GM18526 (cell line): ENCODE results near the gene MUC22.

Experiments used
- POLR2A ChIP-seq: IDR thresholded peaks from 3 replicates; pipeline ENCODE4 v1.6.1; 2011; ENCODE audit not compliant: insufficient read length; ENCODE audit errors: extremely low read depth

The MUC22 gene

DNA sequence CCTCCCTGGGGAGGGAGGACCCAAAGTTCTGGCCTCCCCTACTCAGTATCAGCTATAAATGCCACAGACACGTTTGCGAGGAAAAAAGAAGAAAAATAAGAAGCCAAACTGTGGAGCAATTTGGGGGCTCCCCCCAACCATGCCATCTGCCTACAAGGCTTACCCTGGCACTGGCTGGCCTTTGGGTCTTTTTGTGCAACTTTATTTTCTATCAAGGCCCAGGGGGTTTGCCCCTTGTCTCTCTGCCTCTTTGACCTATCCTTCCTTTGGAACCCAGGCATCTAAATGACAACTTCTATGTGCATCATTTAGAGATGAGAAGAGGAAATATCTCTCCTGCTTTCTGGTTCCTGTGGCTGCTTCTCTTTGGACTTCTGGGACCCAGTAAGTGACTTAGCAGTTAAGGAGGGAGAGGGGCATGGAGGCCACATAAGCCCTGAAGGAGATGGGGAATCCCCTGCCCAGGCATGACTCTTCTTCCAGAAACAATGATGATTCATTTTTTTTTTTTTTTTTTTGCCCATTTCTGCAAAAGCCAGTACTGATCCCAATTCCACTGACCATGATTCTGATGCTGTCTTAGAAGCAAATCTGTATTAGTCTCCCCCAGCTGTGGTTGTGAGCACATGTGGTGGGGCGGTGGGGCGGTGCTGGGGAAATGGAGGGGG, at the start of gene MUC22:
MUC22 (plus strand) TSS at position 82 of the 668 bp plus-strand sequence; CDS start at position 315, 233 bp downstream.
- TF ChIP-seq POLR2A = no peak

DNA sequence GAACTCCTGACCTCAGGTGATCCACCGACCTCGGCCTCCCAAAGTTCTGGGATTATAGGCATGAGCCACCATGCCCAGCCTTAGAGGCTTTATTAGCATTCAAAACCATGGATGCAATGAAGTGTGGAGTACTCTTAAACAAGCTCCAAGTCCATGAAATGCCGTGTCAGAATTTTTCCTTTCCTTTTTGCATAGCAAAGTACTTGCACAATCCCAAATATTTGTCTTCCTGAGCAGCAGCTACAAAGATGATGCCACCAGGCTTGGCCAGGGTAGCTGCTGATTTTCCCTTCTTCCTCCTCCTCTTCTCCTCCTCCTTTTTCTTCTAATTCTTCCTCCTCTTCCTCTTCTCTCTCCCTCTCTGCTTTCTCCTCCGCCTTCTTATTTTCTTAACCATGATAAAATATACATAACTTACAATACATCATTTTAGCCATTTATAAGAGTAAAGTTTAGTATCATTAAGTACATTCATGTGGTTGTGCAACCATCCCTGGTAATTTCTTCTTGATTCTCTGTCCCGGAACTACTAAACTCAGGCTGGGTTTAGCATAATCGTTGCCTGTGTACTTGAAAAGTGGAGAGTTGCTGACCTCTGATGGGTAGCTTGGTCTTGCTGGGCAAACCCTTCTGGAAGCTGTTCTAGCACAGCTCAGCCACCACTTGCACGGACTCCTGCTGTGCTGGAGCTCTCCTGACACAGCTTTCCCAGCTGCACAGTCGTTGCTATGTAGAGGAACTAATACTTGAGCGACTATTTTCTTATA, 49.2 kb upstream of the MUC22 start:
- no peak for TF ChIP-seq POLR2A

DNA sequence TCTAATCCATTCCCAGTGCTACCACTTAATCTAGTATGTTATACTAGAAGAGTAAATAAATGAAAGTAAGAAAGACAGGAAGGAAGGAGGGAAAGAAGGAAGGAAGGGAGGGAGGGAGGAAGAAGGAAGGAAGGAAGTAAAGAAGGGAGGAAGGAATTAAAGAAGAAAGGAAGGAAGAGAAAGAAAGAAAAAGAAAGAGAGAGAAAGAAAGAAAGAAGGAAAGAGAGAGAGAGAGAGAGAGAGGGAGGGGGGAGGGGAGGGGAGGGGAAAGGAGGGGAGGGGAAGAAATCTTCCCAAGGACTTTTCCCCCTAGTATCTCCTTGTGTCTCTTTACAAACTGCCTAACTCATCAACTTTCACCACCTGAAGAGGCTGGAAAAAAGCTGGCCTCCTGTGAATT, 47.6 kb upstream of the MUC22 start:
- TF ChIP-seq POLR2A = no peak

DNA sequence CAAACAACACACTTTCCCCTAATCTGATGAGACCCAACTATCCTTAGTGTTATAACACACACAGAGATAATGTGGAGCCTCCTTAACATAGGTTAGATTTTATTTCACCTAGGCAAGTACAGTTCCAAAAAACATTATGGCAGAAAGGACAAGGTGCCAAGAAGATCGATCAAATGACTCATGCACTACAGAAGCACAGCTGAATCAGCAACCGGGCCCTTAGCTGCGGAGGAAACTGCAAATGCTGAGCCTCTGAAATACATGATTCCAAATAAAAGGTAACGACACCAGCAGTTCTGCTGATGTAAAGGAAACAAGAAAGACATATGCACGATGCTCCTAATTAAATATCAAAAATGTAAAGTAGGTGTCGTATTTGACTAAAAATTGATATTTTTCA, 46.6 kb upstream of the MUC22 start:
- TF ChIP-seq POLR2A = no peak

DNA sequence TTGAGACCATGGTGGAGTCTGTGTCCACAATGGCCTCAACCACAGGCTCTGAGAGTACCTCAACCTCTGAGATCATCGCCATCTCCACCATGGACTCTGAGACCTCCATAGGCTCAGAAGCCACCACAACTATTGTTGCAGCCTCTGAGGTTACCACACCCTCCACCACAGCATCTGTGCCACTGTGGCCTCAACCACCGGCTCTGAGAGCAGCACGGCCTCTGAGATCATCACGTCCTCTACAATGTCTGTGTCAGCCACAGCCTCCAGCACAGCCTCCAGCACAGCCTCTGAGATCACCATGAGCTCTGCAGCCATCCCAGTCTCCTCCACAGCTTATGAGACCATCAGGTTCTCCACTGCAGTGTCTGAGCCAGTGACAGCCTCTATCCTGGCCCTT, 46.2 kb upstream of the MUC22 start:
- no peak for TF ChIP-seq POLR2A

DNA sequence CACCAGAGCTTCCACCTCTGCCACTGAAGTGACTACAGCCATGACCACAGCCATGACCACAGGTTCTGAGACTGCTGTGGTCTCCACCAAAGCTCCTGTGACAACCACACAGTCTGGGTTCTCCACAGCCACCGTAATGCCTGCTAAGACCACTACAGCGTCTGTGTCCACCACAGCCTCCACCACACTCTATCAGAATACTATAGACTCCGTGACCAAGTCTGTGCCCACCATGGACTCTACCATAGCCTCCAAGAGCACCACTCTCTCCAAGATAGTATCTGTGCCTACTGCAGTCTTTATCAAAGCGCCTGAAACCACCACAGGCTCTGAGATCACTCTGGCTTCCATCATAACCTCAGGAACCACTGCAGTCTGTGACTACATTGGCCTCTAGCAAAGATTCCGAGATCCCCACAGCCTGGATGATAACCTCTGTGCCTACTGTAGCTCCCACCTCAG, 45.1 kb upstream of the MUC22 start:
- no peak for TF ChIP-seq POLR2A

DNA sequence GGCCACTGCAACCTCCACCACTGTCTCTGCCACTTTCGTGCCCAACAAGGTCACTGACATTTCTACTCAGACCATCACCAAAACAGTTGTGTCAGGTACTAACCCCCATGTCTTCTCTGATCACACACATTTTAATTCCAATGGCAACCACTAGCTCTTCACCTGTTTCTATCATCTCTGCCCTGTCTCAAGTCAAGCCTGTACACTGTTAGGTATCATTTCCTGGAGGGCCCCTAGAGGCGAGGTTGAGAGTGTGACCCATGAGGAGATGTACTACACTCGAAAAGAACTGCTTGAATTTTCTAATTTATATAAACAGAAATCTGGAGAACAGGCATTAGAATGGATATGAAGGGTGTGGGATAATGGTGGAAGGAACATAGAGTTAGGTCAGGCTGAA, 44.1 kb upstream of the MUC22 start:
- no peak for TF ChIP-seq POLR2A

DNA sequence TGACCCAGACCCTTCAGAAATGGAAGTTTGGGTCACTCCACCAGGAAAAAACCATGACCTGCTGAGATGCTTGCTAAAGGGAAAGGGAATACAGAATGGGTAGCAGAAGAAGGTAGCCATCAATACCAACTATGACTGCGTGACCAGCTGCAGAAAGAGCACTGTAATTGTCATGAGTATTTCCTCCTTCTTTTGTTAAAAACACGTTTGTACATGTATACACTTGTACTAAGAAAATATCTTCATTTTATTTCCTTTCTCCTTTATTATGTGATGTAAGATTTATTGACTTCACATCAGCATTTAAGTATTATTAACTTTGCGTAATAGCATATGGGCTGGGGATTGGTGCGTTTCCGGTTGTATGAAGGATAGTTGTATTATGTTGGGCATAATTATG, 39.3 kb upstream of the MUC22 start:
- no peak for TF ChIP-seq POLR2A

DNA sequence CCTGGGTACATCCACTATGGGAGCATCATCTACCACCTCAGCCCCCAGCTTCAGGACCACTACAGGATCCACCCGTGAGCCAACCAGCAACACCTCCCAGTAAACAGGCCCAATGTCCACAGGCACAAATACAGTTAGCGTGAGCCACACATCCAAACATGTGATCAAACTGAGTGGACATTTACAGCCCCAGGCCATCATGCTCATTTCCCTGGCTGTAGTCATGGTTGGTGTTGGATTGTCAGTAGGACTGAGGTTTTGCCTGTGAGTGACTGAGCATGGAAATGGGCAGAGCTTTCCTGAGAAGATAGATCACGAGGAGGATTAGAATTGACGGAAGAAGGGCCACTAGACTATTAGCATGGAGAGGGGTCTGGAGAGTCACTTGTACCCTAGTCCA, 37.5 kb upstream of the MUC22 start:
- TF ChIP-seq POLR2A = no peak

DNA sequence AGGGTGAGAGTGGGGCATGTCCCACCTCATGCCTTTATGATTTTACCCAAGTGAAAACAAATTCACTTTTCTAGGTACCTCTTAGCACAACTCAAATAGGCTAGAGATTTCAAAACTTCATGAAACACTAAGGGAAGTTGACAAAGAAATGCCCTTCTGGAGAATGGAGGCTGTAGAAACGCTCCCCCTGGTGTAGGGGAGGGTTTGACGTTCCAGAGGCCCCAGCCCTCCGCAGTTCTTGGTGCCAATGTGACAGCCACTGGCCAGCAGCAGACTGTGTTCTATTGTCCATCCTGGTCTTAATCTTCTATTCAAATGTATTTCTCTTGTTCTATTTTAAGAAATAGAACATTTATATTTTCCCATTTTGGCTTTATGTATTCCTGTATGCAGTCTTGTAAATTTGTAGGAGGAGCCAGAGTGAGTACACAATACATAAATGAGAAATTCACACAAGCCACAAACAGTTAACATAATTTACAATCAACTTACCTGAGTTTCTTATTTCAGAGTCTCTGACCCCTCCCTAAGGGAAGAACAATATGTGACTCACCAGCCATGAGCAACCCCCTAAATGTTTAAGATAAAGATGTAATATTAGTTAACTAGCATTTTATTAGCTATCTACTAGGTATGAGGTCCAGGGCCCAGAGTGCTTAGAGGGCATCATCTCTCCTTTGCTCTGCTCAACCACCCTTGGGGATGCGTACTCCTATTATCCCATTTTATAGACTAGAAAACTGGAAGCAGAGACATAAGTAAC, 35.6 kb upstream of the MUC22 start:
- no peak for TF ChIP-seq POLR2A

DNA sequence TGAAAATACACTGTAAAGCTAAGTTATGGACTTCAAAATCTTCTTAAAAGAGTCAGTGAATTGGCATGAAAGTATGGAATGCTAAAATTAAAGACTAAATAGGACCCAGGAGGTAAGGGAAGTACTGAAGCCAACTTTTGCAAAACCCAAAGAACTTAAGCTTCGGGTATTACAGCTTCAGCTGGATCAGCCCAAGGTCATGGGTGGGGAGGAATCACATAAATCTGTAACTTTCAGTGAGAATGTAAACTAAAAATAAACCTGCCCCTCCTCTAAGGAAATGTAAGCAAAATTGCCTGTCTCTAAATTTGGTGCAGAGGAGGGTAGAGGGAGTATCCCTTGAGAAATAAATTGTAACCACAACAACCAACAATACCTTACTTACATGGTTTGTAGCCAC, 31.1 kb upstream of the MUC22 start:
- TF ChIP-seq POLR2A = no peak

DNA sequence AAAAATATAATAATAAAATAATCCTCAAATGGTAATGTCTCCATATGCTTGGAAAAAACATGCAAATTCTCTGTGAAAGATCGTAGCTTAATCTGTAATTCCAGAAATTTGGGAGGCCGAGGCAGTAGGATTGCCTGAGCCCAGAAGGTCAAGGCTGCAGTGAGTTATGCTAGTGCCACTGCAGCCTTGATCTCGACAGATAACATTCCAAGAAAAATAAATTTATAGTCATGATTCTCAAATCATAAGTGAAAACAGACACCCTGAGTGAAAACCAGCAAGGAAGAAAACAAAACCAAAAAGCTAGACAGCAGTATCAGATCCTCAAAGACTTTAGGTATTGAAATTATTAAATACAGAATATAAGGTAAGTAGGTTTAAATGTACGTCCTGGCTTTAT, 30.6 kb upstream of the MUC22 start:
- TF ChIP-seq POLR2A = no peak

DNA sequence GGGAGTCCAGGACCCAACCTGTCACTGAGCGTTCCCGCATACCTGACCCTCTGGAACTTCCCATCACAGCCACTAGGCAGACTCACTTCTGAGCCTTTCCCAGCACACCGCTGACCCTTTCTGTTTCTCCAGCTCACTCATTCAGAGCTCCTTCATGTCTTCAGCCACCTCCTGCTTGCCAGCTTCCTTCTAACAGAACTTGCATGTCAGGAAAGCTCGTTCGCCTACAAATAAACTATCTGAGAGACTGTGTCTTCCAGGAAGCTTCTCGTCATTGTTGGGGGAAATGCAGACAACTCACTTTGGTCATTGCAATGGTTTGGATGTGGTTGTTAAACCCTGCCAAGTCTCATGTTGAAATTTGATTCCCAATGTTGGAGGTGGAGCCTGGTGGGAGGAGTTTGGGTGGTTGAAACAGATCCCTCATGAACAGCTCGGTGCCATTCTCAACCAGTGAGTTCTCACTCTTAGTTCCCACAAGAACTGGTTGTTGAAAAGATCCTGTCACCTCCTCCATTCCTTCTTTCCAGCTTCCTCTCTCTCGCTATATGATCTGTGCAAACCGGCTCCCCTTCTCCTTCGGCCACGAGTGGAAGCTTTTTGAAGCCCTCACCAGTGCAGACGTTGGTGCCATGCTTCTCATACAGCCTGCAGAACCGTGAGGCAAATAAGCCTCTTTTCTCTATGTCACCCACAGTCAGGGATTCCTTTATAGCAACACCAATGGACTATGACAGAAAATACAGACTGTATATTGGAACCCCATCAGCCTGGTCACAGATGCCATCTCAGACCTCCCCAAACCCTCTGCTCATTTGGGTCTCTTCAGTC, 28.1 kb upstream of the MUC22 start:
- TF ChIP-seq POLR2A = no peak

DNA sequence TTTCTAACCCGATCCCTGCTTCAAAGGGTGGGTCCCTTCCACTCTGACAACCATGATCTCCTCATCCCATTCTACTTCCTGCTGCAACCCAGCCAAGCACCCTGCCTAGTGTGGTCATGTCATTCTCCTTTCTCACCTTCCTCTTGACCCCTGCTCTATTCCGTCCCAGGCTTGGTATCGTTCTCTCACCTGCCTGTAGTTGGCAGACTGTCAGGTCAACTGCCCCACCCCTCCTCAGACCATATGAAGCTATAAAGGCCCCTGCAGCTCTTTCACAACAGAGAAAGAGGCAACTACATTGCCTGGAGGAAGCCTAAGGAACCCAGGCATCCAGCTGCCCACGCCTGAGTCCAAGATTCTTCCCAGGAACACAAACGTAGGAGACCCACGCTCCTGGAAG, 26.8 kb upstream of the MUC22 start, which contains the start of gene MUC21:
MUC21 (plus strand) TSS at position 280 of the 400 bp plus-strand sequence. CDS start 241 bp downstream, outside the sequence.
- TF ChIP-seq POLR2A = no peak

DNA sequence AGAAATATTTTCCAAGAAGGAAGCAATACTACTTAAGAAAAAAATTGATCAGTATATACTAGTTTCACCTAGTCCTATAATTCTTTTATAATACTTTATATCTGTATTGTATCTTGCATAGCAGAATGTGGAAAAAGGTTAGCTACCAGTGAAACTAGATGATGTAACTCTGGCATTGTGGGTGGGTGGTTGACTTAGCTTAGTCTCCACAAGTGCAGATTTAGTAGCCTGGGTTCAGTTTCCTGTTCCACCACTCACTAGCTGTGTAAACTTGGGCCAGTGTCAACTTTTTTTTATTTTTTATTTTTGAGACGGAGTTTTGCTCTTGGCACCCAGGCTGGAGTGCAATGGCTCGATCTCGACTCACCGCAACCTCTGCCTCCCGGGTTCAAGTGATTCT, 24.8 kb upstream of the MUC22 start:
- no peak for TF ChIP-seq POLR2A
